Astrocyte of the cerebellum (primary cell): ENCODE measurements around the gene FLRT2.

ENCODE experiments used
- DNase-seq: peaks from one replicate; pipeline ENCODE4 v3.0.0-alpha.2; 2011; ENCODE audit warnings: low read depth
- H3K4me3 ChIP-seq: 2 replicates; pipeline ENCODE4 v1.5.1; 2011; ENCODE audit warnings: mild to moderate bottlenecking, low read depth, low read length, moderate library complexity
- CTCF ChIP-seq: IDR thresholded peaks from 2 replicates; pipeline ENCODE4 v1.5.1; 2012; ENCODE audit warnings: low read length, low read depth, moderate library complexity, mild to moderate bottlenecking; ENCODE audit errors: missing control alignments
- in situ Hi-C: cut with HindIII; loops from 2 replicates; pipeline ENCODE4 v1.10.0; 2017; ENCODE audit warnings: low sequenced_read_pairs

Gene FLRT2

GRCh38 chr14:85519661-85520305 is 10.2 kb upstream of the FLRT2 start:
- in situ Hi-C loops: no loop called here
- H3K4me3 ChIP-seq: no peak overlapping the region
- no peak for TF ChIP-seq CTCF
- DNase-seq: no peak

GRCh38 chr14:85520581-85520980 is 9.4 kb upstream of the FLRT2 start:
- DNase-seq: no peak
- no peak for TF ChIP-seq CTCF
- H3K4me3 ChIP-seq: no peak overlapping the region
- in situ Hi-C loops: no loop called here

GRCh38 chr14:85523624-85524023 is 6.3 kb upstream of the FLRT2 start:
- in situ Hi-C loops: no loop called here
- no peak overlapping the region for H3K4me3 ChIP-seq
- DNase-seq: no peak
- TF ChIP-seq CTCF: no peak

GRCh38 chr14:85527006-85527405 is 2.9 kb upstream of the FLRT2 start:
- in situ Hi-C loops: no loop called here
- H3K4me3 ChIP-seq: no peak overlapping the region
- TF ChIP-seq CTCF: no peak
- no peak for DNase-seq

- no peak for TF ChIP-seq CTCF
- DNase-seq: no peak
Observed at GRCh38 chr14:85527445-85528035, 2.4 kb upstream of the FLRT2 start.

GRCh38 chr14:85528080-85528896 is 1.7 kb upstream of the FLRT2 start:
- peak; percentile 84 for DNase-seq

More at GRCh38 chr14:85527445-85528035, 2.4 kb upstream of the FLRT2 start:
- H3K4me3 ChIP-seq: no peak overlapping the region
- in situ Hi-C loops: no loop called here

More at GRCh38 chr14:85528080-85528896, 1.7 kb upstream of the FLRT2 start:
- in situ Hi-C loops: no loop called here
- H3K4me3 ChIP-seq: peak overlapping the region; percentile 73
- TF ChIP-seq CTCF: peak; percentile 77
